Adrenal gland (tissue), 5 donors: ENCODE measurements around the gene STIL.

ENCODE experiments used
- POLR2A ChIP-seq, 2 donors: fragments of 450-650 bp; IDR thresholded peaks; one replicate each; pipeline ENCODE4 v1.6.1; 2017; ENCODE audit warnings: antibody characterized with exemption in 2 of 2, mild to moderate bottlenecking in 2 of 2, moderate library complexity in 1 of 2
- TF ChIP-seq, protein P1 (sequence below), 6 experiments: fragments of 450-650 bp in 4 of 6; fragments of 200-600 bp in 2 of 6; sonication (generic) in 1 of 6; IDR thresholded peaks; 1 replicate in 5 of 6; 2 replicates in 1 of 6; pipeline versions ENCODE4 v1.5.1 to v1.8.0; 2016 to 2021; ENCODE audit warnings: antibody characterized with exemption in 6 of 6, mild to moderate bottlenecking in 2 of 6, moderate library complexity in 1 of 6
- donor health status: DM: no; HTN: no; CAD: no.

DNA sequence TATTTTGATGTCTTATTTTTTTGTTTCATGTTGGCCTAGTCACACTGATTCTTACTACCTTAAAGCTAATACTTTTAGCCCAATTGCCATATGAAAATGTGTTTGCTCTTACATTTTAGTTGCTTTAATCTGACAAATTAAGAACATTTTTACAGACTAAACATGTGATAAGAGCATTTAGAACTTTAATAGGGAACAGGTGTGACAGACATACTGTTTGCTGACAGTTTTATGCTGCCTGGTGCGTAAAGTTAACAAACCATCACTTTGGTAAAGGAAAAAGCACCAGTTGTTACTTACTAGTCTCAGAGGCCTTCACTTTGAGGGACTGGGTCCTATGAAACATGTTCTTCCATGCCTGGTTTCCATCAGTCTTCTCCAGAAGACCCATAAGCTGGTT, 34.3 kb upstream of the STIL start:
- TF ChIP-seq, protein P1, sequence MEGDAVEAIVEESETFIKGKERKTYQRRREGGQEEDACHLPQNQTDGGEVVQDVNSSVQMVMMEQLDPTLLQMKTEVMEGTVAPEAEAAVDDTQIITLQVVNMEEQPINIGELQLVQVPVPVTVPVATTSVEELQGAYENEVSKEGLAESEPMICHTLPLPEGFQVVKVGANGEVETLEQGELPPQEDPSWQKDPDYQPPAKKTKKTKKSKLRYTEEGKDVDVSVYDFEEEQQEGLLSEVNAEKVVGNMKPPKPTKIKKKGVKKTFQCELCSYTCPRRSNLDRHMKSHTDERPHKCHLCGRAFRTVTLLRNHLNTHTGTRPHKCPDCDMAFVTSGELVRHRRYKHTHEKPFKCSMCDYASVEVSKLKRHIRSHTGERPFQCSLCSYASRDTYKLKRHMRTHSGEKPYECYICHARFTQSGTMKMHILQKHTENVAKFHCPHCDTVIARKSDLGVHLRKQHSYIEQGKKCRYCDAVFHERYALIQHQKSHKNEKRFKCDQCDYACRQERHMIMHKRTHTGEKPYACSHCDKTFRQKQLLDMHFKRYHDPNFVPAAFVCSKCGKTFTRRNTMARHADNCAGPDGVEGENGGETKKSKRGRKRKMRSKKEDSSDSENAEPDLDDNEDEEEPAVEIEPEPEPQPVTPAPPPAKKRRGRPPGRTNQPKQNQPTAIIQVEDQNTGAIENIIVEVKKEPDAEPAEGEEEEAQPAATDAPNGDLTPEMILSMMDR (IDR thresholded peaks at IDR 0.05): no peak
- no peak for TF ChIP-seq POLR2A (IDR thresholded peaks at IDR 0.05)
